GM20000 (cell line): Measurements from ENCODE around the gene ZNF831.

ENCODE experiments used
- DNase-seq: peaks from one replicate; pipeline ENCODE4 v3.0.0; 2012; ENCODE audit warnings: low spot score
- TF ChIP-seq, protein P1 (sequence below): IDR thresholded peaks from 2 replicates; pipeline ENCODE4 v1.5.1; 2012; ENCODE audit warnings: mild to moderate bottlenecking, control low read depth; ENCODE audit errors: extremely low read depth, missing control alignments

Gene ZNF831

GRCh38 chr20:59159091-59159490 lies 4.5 kb upstream of the ZNF831 start:
- TF ChIP-seq, protein P1, sequence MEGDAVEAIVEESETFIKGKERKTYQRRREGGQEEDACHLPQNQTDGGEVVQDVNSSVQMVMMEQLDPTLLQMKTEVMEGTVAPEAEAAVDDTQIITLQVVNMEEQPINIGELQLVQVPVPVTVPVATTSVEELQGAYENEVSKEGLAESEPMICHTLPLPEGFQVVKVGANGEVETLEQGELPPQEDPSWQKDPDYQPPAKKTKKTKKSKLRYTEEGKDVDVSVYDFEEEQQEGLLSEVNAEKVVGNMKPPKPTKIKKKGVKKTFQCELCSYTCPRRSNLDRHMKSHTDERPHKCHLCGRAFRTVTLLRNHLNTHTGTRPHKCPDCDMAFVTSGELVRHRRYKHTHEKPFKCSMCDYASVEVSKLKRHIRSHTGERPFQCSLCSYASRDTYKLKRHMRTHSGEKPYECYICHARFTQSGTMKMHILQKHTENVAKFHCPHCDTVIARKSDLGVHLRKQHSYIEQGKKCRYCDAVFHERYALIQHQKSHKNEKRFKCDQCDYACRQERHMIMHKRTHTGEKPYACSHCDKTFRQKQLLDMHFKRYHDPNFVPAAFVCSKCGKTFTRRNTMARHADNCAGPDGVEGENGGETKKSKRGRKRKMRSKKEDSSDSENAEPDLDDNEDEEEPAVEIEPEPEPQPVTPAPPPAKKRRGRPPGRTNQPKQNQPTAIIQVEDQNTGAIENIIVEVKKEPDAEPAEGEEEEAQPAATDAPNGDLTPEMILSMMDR: no peak

GRCh38 chr20:59159493-59160376 lies 3.9 kb upstream of the ZNF831 start:
- no peak for DNase-seq
- TF ChIP-seq, protein P1: no peak

More at GRCh38 chr20:59159091-59159490, 4.5 kb upstream of the ZNF831 start:
- DNase-seq: no peak

DNA sequence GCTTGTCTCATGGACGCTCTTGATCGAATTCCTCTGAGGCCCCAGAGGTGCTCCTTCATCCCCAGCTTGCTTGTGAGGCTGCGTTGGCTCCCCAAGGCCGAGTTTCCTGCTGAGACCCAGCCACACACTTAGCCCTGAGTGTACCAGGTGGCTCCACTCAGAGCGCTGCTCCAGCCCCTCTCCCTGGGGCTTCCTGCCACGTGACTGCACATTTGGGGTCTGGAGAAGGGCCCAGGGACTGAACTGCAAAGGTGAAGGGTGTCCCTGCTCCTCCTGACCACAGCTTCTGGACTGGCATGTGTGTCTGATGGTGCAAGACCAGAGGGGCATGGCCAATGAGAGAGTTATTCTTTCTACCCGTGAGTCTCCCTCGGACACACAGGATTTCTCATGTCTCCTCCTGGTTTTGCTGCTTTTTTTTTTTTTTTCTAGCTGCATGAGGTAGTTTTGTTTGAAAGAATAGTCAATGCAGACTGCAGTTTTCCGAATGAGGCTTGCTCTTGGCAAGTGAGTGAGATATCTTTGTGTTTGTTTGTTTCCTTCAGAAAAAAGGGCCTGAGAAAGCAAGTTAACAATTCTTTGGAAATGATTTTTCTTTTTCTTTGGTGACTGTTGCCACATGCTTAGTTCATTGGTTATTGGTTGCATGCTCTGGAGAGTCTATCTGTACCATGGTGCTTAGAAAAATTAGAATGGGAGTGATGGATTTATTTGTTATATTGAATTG lies 3.1 kb upstream of the ZNF831 start:
- TF ChIP-seq, protein P1: no peak
- DNase-seq: no peak

GRCh38 chr20:59161721-59162120 lies 1.9 kb upstream of the ZNF831 start:
- DNase-seq: no peak
- TF ChIP-seq, protein P1: no peak

GRCh38 chr20:59164686-59165391 lies 1.2 kb downstream of the ZNF831 start:
- TF ChIP-seq, protein P1: no peak
- DNase-seq: no peak

DNA sequence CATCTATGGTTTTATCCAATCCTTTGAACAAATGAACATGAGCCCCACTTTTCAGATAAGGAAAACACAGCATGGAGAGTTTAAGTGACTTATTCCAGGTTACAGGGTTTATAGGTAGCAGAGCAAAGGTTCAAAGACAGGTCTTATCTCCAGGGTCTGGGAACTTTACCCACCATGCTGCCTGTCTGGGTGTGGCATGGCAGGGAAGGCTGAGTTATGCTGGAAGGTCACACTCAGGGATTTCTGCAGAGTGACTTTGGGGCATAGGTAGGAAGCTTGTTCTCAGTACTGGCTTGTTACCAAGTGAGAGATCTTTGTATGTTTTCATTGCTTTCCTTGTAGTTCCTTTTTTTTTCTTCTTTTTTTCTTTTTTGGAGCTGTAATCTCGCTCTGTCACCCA lies 1.8 kb downstream of the ZNF831 start:
- TF ChIP-seq, protein P1: no peak
- no peak for DNase-seq
